WTC11 (cell line): ENCODE data around the gene INTS11. TPM values are rescaled to one million over a fixed set of nuclear protein-coding genes. Genes with fewer than 3 reads are reported as not detected.

Experiments
- ATAC-seq: fragments of 200-7000 bp; cut with Tn5 transposase; 2 replicates; pipeline ENCODE4 v1.10.0; 2021; ENCODE audit warnings: mild to moderate bottlenecking, moderate library complexity
- CTCF ChIA-PET: fragments of 300-600 bp; sonication (Branson Sonifier 250); formaldehyde crosslinking; loops from one replicate; lab custom pipeline; 2021; ENCODE audit warnings: antibody characterized with exemption; lab: Charles Lee
- POLR2A ChIA-PET: fragments of 350-600 bp; sonication (Branson Sonifier 250); formaldehyde crosslinking; loops from one replicate; lab custom pipeline; 2021; ENCODE audit warnings: antibody characterized with exemption; lab: Charles Lee
- DNase-seq: peaks from one replicate; pipeline ENCODE4 v3.0.0; 2021; ENCODE audit warnings: low spot score
- H3K27ac Mint-ChIP-seq: 2 replicates; pipeline ENCODE4 v1.8.0; 2021; ENCODE audit warnings: mixed read lengths
- H3K27me3 Mint-ChIP-seq: 2 replicates; pipeline ENCODE4 v1.8.0; 2021; ENCODE audit warnings: low read depth, mild to moderate bottlenecking, moderate library complexity, mixed read lengths
- H3K36me3 Mint-ChIP-seq: 2 replicates; pipeline ENCODE4 v1.8.0; 2021; ENCODE audit warnings: mixed read lengths
- H3K4me1 Mint-ChIP-seq: 2 replicates; pipeline ENCODE4 v1.8.0; 2022; ENCODE audit warnings: mixed read lengths
- H3K4me3 Mint-ChIP-seq: 2 replicates; pipeline ENCODE4 v1.8.0; 2021; ENCODE audit warnings: mild to moderate bottlenecking, moderate library complexity, mixed read lengths
- H3K9me3 Mint-ChIP-seq: 2 replicates; pipeline ENCODE4 v1.8.0; 2021; ENCODE audit warnings: mixed read lengths
- ATF2 ChIP-seq: sonication (generic); formaldehyde crosslinking; IDR thresholded peaks from 2 replicates; pipeline ENCODE4 v1.8.1; 2022; ENCODE audit warnings: low read depth, missing genetic modification reagents, borderline replicate concordance
- ATF3 ChIP-seq: sonication (generic); formaldehyde crosslinking; conservative IDR thresholded peaks from 2 replicates; pipeline ENCODE4 v1.8.1; 2022; ENCODE audit warnings: mild to moderate bottlenecking, missing genetic modification reagents
- ATF6 ChIP-seq: sonication (generic); formaldehyde crosslinking; IDR thresholded peaks from 2 replicates; pipeline ENCODE4 v1.8.1; 2023; ENCODE audit warnings: mild to moderate bottlenecking, missing genetic modification reagents
- CDX4 ChIP-seq: fragments of 250-450 bp; sonication (Bioruptor Pico); IDR thresholded peaks from 2 replicates; pipeline ENCODE4 v1.9.0; 2021; ENCODE audit warnings: moderate library complexity, mild to moderate bottlenecking, inconsistent platforms, borderline replicate concordance
- E2F1 ChIP-seq: sonication (generic); formaldehyde crosslinking; IDR thresholded peaks from 2 replicates; pipeline ENCODE4 v1.8.0; 2022; ENCODE audit warnings: mild to moderate bottlenecking, missing genetic modification reagents
- E2F4 ChIP-seq: sonication (generic); formaldehyde crosslinking; IDR thresholded peaks from 2 replicates; pipeline ENCODE4 v1.8.1; 2022; ENCODE audit warnings: low read depth, mild to moderate bottlenecking, moderate library complexity, missing genetic modification reagents, borderline replicate concordance
- EMX1 ChIP-seq: fragments of 250-450 bp; sonication (Bioruptor Pico); IDR thresholded peaks from 2 replicates; pipeline ENCODE4 v1.8.0; 2021; ENCODE audit warnings: mild to moderate bottlenecking
- FOXK1 ChIP-seq: sonication (generic); formaldehyde crosslinking; IDR thresholded peaks from 2 replicates; pipeline ENCODE4 v1.8.0; 2022; ENCODE audit warnings: mild to moderate bottlenecking, moderate library complexity, missing genetic modification reagents
- IRF1 ChIP-seq: sonication (generic); formaldehyde crosslinking; IDR thresholded peaks from 2 replicates; pipeline ENCODE4 v1.8.0; 2023; ENCODE audit warnings: missing genetic modification reagents
- JUN ChIP-seq: sonication (generic); formaldehyde crosslinking; IDR thresholded peaks from 2 replicates; pipeline ENCODE4 v1.8.0; 2023; ENCODE audit warnings: mild to moderate bottlenecking, missing genetic modification reagents
- NFE2L1 ChIP-seq: sonication (generic); formaldehyde crosslinking; IDR thresholded peaks from 2 replicates; pipeline ENCODE4 v1.8.1; 2023; ENCODE audit warnings: missing genetic modification reagents
- PREB ChIP-seq: sonication (generic); formaldehyde crosslinking; IDR thresholded peaks from 2 replicates; pipeline ENCODE4 v1.8.1; 2022; ENCODE audit warnings: mild to moderate bottlenecking, missing genetic modification reagents, moderate library complexity, borderline replicate concordance
- RELA ChIP-seq: sonication (generic); formaldehyde crosslinking; IDR thresholded peaks from 2 replicates; pipeline ENCODE4 v1.8.1; 2022; ENCODE audit warnings: missing genetic modification reagents, mild to moderate bottlenecking, borderline replicate concordance
- SMAD4 ChIP-seq: sonication (generic); formaldehyde crosslinking; IDR thresholded peaks from 2 replicates; pipeline ENCODE4 v1.8.0; 2022; ENCODE audit warnings: mild to moderate bottlenecking, missing genetic modification reagents
- TP53 ChIP-seq: sonication (generic); formaldehyde crosslinking; IDR thresholded peaks from 2 replicates; pipeline ENCODE4 v1.8.1; 2023; ENCODE audit warnings: mild to moderate bottlenecking, missing genetic modification reagents
- ZBTB21 ChIP-seq: sonication (generic); formaldehyde crosslinking; IDR thresholded peaks from 2 replicates; pipeline ENCODE4 v1.8.1; 2023; ENCODE audit warnings: mild to moderate bottlenecking, missing genetic modification reagents, borderline replicate concordance
- ZNF121 ChIP-seq: sonication (generic); formaldehyde crosslinking; IDR thresholded peaks from 2 replicates; pipeline ENCODE4 v1.8.0; 2023; ENCODE audit warnings: missing genetic modification reagents
- ZNF263 ChIP-seq: sonication (generic); formaldehyde crosslinking; IDR thresholded peaks from 2 replicates; pipeline ENCODE4 v1.8.1; 2022; ENCODE audit warnings: low read depth, mild to moderate bottlenecking, moderate library complexity, missing genetic modification reagents
- ZNF512 ChIP-seq: sonication (generic); formaldehyde crosslinking; IDR thresholded peaks from 2 replicates; pipeline ENCODE4 v1.8.1; 2022; ENCODE audit warnings: missing genetic modification reagents, borderline replicate concordance
- total RNA-seq: library from RNA; stranded (reverse); gene quantifications from 3 replicates; pipeline ENCODE4 v1.2.3, GENCODE V29; 2021

The INTS11 gene
- total RNA-seq, 1 experiment from 2014 or later, result 170 TPM

- H3K27ac Mint-ChIP-seq, result no peak overlapping the region
- ATAC-seq, result no peak
- H3K4me3 Mint-ChIP-seq, result no peak overlapping the region
- no peak for TF ChIP-seq ATF6
- no peak for TF ChIP-seq CDX4 (CRISPR knock-in tag)
- TF ChIP-seq SMAD4 (CRISPR knock-in tag), result no peak
- TF ChIP-seq ZBTB21 (CRISPR knock-in tag), result no peak
- no peak for TF ChIP-seq TP53 (CRISPR knock-in tag)
- TF ChIP-seq ZNF121 (CRISPR knock-in tag), result no peak
- no peak for TF ChIP-seq ZNF263
- TF ChIP-seq EMX1 (CRISPR knock-in tag), result no peak
- peaks cover 7% of the 10 kb centered on the region for H3K4me1 Mint-ChIP-seq
- peaks cover 8% of the 10 kb centered on the region for H3K9me3 Mint-ChIP-seq
- POLR2A ChIA-PET, result no interaction called here
- CTCF ChIA-PET, result interaction anchor here (1.0 to 1.2 kb wide), 3 partner anchors 28 to 55 kb away, joined by 3 to 5 read pairs (median 3); partner anchors contain the start of gene CCNL2
- DNase-seq, result no peak
- H3K36me3 Mint-ChIP-seq, result peaks cover 16% of the 10 kb centered on the region
- no peaks in the 10 kb centered on the region for H3K27me3 Mint-ChIP-seq
Measured at GRCh38 chr1:1343811-1344421, 19.5 kb upstream of the INTS11 start.

- Mint-ChIP-seq H3K4me3 (no peak overlapping the region), H3K27me3 (no peaks in the 10 kb centered on the region), H3K27ac (no peak overlapping the region), H3K9me3 (peaks cover 8% of the 10 kb centered on the region), H3K36me3 (peaks cover 17% of the 10 kb centered on the region), H3K4me1 (peaks cover 6% of the 10 kb centered on the region)
- DNase-seq (no peak), ATAC-seq (no peak)
- POLR2A ChIA-PET, result interaction anchor here (1.0 kb wide), 1 partner anchor 11 kb away, joined by 3 read pairs; no protein-coding TSS in a partner anchor
- CTCF ChIA-PET, result no interaction called here
- TF ChIP-seq RELA (CRISPR knock-in tag), result no peak
- TF ChIP-seq E2F4 (CRISPR knock-in tag), result no peak
- no peak for TF ChIP-seq IRF1 (CRISPR knock-in tag)
- TF ChIP-seq ATF6, result no peak
- no peak for TF ChIP-seq FOXK1 (CRISPR knock-in tag)
- TF ChIP-seq ATF2 (CRISPR knock-in tag), result no peak
- TF ChIP-seq ZNF512 (CRISPR knock-in tag), result no peak
- TF ChIP-seq PREB (CRISPR knock-in tag), result no peak
- TF ChIP-seq E2F1, result no peak
- no peak for TF ChIP-seq JUN
- TF ChIP-seq NFE2L1 (CRISPR knock-in tag), result no peak
- no peak for TF ChIP-seq ZNF263
- no peak for TF ChIP-seq ATF3 (CRISPR knock-in tag)
Measured at GRCh38 chr1:1342584-1343115, 18.2 kb upstream of the INTS11 start.
